ENCODE results near the gene ANXA7.
"Not testable (repeated sequence)": the region's sequence is repeated elsewhere in the genome, so short reads cannot be mapped to it uniquely, and the experiment has no call there.

The ANXA7 gene

GRCh38 chr10:73407495-73407894 is 6.4 kb downstream of the ANXA7 start:
- DNase-seq (ENCODE audit: low spot score) = no peak

- DNase-seq (ENCODE audit: low spot score) = no peak
These were observed 7.0 kb downstream of the ANXA7 start for GRCh38 chr10:73406846-73407245.

- DNase-seq (ENCODE audit: low spot score) = no peak
These were observed 8.3 kb downstream of the ANXA7 start for GRCh38 chr10:73405556-73405955.

- DNase-seq (ENCODE audit: low spot score) = no peak
These were observed 9.2 kb downstream of the ANXA7 start for GRCh38 chr10:73404690-73405089.

GRCh38 chr10:73401636-73402035 is 12.2 kb downstream of the ANXA7 start:
- no peak for DNase-seq (ENCODE audit: low spot score)

- no peak for DNase-seq (ENCODE audit: low spot score)
These were observed 14.8 kb downstream of the ANXA7 start for GRCh38 chr10:73399063-73399462.

- no peak for DNase-seq (ENCODE audit: low spot score)
These were observed 15.8 kb downstream of the ANXA7 start for GRCh38 chr10:73398024-73398423.

- DNase-seq (ENCODE audit: low spot score) = not testable (repeated sequence)
These were observed 19.5 kb downstream of the ANXA7 start for GRCh38 chr10:73394325-73394724.

GRCh38 chr10:73388228-73388627 is 25.6 kb downstream of the ANXA7 start:
- no peak for DNase-seq (ENCODE audit: low spot score)

- no peak for DNase-seq (ENCODE audit: low spot score)
These were observed 27.3 kb downstream of the ANXA7 start for GRCh38 chr10:73386583-73386982.

GRCh38 chr10:73379064-73379748 is 34.7 kb downstream of the ANXA7 start:
- no peak for DNase-seq (ENCODE audit: low spot score)

- DNase-seq (ENCODE audit: low spot score) = no peak
These were observed 37.2 kb downstream of the ANXA7 start for GRCh38 chr10:73376679-73377078.

- DNase-seq (ENCODE audit: low spot score) = peak; percentile 57
These were observed 45.6 kb downstream of the ANXA7 start for GRCh38 chr10:73368238-73368637.

GRCh38 chr10:73366381-73367298 is 47.2 kb downstream of the ANXA7 start:
- no peak for DNase-seq (ENCODE audit: low spot score)

- no peak for DNase-seq (ENCODE audit: low spot score)
These were observed 48.9 kb downstream of the ANXA7 start for GRCh38 chr10:73364964-73365363.

GRCh38 chr10:73359492-73359891 is 54.4 kb downstream of the ANXA7 start:
- DNase-seq (ENCODE audit: low spot score) = no peak

- DNase-seq (ENCODE audit: low spot score) = peak; percentile 92
These were observed 55.3 kb downstream of the ANXA7 start, which contains the start of gene CFAP70 for GRCh38 chr10:73358331-73359279. CFAP70 (minus strand) TSS chr10:73358864; CDS start chr10:73354796, 4,068 bp downstream.

- DNase-seq (ENCODE audit: low spot score) = no peak
These were observed 56.0 kb downstream of the ANXA7 start for GRCh38 chr10:73357821-73358220.

- DNase-seq (ENCODE audit: low spot score) = no peak
These were observed 56.7 kb downstream of the ANXA7 start for GRCh38 chr10:73357166-73357565.

- no peak for DNase-seq (ENCODE audit: low spot score)
These were observed 69.6 kb downstream of the ANXA7 start for GRCh38 chr10:73344269-73344668.

GRCh38 chr10:73340121-73340520 is 73.7 kb downstream of the ANXA7 start:
- no peak for DNase-seq (ENCODE audit: low spot score)

GRCh38 chr10:73339436-73339835 is 74.4 kb downstream of the ANXA7 start:
- peak; percentile 70 for DNase-seq (ENCODE audit: low spot score)

Data from Ammon's horn (tissue), 1 donor.